Thoracic aorta (tissue), 2 donors: ENCODE measurements around the gene SLC30A5. TPM values are rescaled to one million over a fixed set of nuclear protein-coding genes. Genes with fewer than 3 reads are reported as not detected.
A peak's percentile ranks its signal among the peaks of the same experiment; 100 is the strongest.

Experiments used
- ATAC-seq: fragments of 150-250 bp; one replicate; pipeline ENCODE4 v1.8.0; 2017; ENCODE audit warnings: low read depth; ENCODE audit not compliant: insufficient number of reproducible peaks, low FRiP score
- DNase-seq: peaks from one replicate; pipeline ENCODE4 v3.0.0-alpha.2; 2020; ENCODE audit warnings: low spot score
- H3K27ac ChIP-seq, 2 donors: fragments of 200-600 bp; sonication (generic); 1 replicate in 1 of 2; 2 replicates in 1 of 2; pipeline ENCODE4 v1.5.1; 2016; ENCODE audit warnings: mild to moderate bottlenecking in 2 of 2, moderate library complexity in 2 of 2
- H3K27me3 ChIP-seq: fragments of 200-600 bp; sonication (generic); replicated peaks from 2 replicates; pipeline ENCODE4 v1.6.0; 2016; ENCODE audit warnings: mild to moderate bottlenecking; ENCODE audit not compliant: insufficient read depth
- H3K36me3 ChIP-seq: fragments of 200-600 bp; sonication (generic); one replicate; pipeline ENCODE4 v1.5.1; 2016
- H3K4me1 ChIP-seq, 2 donors: fragments of 200-600 bp; sonication (generic); 1 replicate in 1 of 2; 2 replicates in 1 of 2; pipeline versions ENCODE4 v1.5.1 to v1.6.0; 2016; ENCODE audit warnings: low read depth in 2 of 2, mild to moderate bottlenecking in 1 of 2; ENCODE audit not compliant: control insufficient read depth in 1 of 2
- H3K4me3 ChIP-seq: fragments of 200-600 bp; sonication (generic); 2 replicates; pipeline ENCODE4 v1.5.1; 2016; ENCODE audit warnings: mild to moderate bottlenecking
- H3K9me3 ChIP-seq: fragments of 200-600 bp; sonication (generic); 2 replicates; pipeline ENCODE4 v1.5.1; 2016
- CTCF ChIP-seq: fragments of 200-600 bp; sonication (generic); IDR thresholded peaks from one replicate; pipeline ENCODE4 v1.5.1; 2019; ENCODE audit warnings: antibody characterized with exemption
- total RNA-seq, 2 donors: library from RNA; depleted of rRNA; stranded (reverse); fragments of >200 nt; gene quantifications; one replicate each; pipeline versions ENCODE4 v1.1.0 to v1.2.3, GENCODE V29; 2016

Gene SLC30A5
- total RNA-seq, 2 donors from 2014 or later, result 42.8 to 64.3 TPM

DNA sequence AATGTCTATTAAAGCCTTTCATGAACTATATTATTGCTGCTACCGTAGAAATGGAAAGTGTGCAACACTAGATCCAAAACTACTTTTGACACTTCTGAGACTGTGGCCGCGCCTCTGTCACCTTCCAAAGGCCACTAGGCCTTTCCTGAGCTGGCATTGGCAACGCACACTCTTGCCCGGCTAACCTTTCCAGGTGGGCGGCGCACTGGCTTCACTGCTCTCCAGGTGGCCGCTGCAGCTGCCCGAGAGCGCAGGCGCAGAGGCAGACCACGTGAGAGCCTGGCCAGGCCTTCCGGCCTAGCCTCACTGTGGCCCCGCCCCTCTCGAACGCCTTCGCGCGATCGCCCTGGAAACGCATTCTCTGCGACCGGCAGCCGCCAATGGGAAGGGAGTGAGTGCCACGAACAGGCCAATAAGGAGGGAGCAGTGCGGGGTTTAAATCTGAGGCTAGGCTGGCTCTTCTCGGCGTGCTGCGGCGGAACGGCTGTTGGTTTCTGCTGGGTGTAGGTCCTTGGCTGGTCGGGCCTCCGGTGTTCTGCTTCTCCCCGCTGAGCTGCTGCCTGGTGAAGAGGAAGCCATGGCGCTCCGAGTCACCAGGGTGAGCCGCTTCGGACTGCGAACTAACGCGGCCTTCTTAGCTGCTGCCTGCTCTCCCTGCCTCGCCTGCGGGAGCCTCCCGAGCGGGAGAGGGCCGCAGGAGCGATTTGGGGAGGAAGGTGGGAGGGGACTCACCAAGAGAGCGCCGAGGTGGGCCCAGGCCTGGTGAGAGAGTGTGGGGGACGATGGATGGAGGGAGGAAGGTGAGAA is 73.1 kb downstream of the SLC30A5 start, which contains the start of gene CCNB1:
Gene CCNB1 (plus strand): TSS at position 465 of the 807 bp plus-strand sequence. CDS start 113 bp downstream, at position 578.
- no peak for TF ChIP-seq CTCF
- peaks cover 7 to 9% of the 10 kb centered on the region in 2 donors for H3K4me1 ChIP-seq

GRCh38 chr5:69167493-69167855 is 73.7 kb downstream of the SLC30A5 start:
- no peak for ATAC-seq
- Histone ChIP-seq H3K4me1 (peaks cover 7 to 9% of the 10 kb centered on the region in 2 donors), H3K27ac (no peak overlapping the region), H3K9me3 (no peaks in the 10 kb centered on the region), H3K4me3 (peak overlapping the region; percentile 89), H3K36me3 (no peaks in the 10 kb centered on the region), H3K27me3 (no peaks in the 10 kb centered on the region)
- no peak for TF ChIP-seq CTCF
- no peak for DNase-seq

More for the DNA sequence above, 73.1 kb downstream of the SLC30A5 start, which contains the start of gene CCNB1:
- Histone ChIP-seq H3K9me3 (no peaks in the 10 kb centered on the region), H3K27ac (peak within 1 kb of the TSS in 1 of 2 donors; percentile 8), H3K4me3 (peak within 1 kb of the TSS; percentile 89), H3K27me3 (no peaks in the 10 kb centered on the region), H3K36me3 (no peaks in the 10 kb centered on the region)
- ATAC-seq (peak; percentile 95), DNase-seq (peak; percentile 89)

DNA sequence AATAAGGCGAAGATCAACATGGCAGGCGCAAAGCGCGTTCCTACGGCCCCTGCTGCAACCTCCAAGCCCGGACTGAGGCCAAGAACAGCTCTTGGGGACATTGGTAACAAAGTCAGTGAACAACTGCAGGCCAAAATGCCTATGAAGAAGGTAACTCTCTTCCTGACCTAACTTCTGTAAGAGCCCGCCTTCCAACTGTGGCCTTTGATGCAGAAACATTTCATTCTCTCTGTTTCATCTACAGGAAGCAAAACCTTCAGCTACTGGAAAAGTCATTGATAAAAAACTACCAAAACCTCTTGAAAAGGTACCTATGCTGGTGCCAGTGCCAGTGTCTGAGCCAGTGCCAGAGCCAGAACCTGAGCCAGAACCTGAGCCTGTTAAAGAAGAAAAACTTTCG is 74.1 kb downstream of the SLC30A5 start:
- H3K4me1 ChIP-seq, result peaks cover 7 to 9% of the 10 kb centered on the region in 2 donors
- ATAC-seq (no peak), DNase-seq (no peak)
- H3K9me3 ChIP-seq, result no peaks in the 10 kb centered on the region
- peaks cover under 1% of the 10 kb centered on the region for H3K36me3 ChIP-seq
- H3K27me3 ChIP-seq, result no peaks in the 10 kb centered on the region
- no peak overlapping the region for H3K27ac ChIP-seq
- TF ChIP-seq CTCF, result no peak
- peak overlapping the region; percentile 89 for H3K4me3 ChIP-seq

DNA sequence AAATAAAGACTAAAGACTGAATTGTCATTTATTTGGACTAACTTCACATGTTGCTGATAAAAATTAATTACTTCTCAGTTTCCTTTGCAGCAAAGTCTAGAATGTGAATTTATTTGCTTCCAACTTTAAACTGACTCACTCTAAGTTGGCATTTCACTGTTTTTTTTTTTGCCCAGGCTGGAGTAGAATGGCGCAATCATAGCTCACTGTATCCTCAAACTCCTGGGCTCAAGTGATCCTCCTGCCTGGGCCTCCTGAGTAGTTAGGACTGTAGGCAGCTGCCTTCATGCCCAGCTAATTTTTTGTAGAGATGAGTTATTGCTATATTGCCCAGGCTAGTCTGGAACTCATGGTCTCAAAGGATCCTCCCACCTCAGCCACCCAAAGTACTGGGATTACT is 76.7 kb downstream of the SLC30A5 start:
- peaks cover 4% of the 10 kb centered on the region for H3K36me3 ChIP-seq
- H3K27me3 ChIP-seq, result no peaks in the 10 kb centered on the region
- DNase-seq (no peak), ATAC-seq (no peak)
- TF ChIP-seq CTCF, result no peak
- peaks cover 7 to 9% of the 10 kb centered on the region in 2 donors for H3K4me1 ChIP-seq
- H3K27ac ChIP-seq, result no peak overlapping the region
- no peak overlapping the region for H3K4me3 ChIP-seq
- no peaks in the 10 kb centered on the region for H3K9me3 ChIP-seq

DNA sequence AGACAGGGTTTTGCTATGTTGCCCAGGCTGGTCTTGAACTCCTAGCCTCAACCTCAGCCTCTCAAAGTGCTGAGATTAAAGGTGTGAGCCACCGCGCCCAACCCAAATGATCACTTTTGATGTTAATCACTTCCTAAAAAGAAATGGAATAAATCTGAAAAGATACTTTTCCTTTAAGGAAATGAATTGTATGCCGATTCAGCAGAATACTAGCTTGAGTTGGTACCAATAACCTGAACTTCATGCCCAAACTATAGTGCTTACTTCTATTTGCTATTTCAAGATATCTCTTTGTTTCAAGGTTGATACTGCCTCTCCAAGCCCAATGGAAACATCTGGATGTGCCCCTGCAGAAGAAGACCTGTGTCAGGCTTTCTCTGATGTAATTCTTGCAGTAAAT is 77.2 kb downstream of the SLC30A5 start:
- DNase-seq, result no peak
- TF ChIP-seq CTCF, result no peak
- Histone ChIP-seq H3K36me3 (peaks cover 4% of the 10 kb centered on the region), H3K4me1 (peaks cover 7 to 9% of the 10 kb centered on the region in 2 donors), H3K4me3 (no peak overlapping the region), H3K27ac (no peak overlapping the region), H3K27me3 (no peaks in the 10 kb centered on the region), H3K9me3 (no peaks in the 10 kb centered on the region)
- no peak for ATAC-seq

Other genes starting within 250 kb of the SLC30A5 start
- 1 to 10 TPM in 1 of 2 donors, not detected in 1; 9.4 TPM for gene CCNB1, start 73.1 kb downstream of the SLC30A5 start, total RNA-seq
- 1 to 10 TPM; 1.3 to 1.8 TPM for gene CENPH, start 95.6 kb downstream of the SLC30A5 start, total RNA-seq
- gene CDK7, start 140.9 kb downstream of the SLC30A5 start, total RNA-seq, result 10 to 100 TPM in 1 of 2 donors, 1 to 10 TPM in 1; 9.2 to 23.4 TPM
- 1 to 10 TPM; 6.1 to 9.6 TPM for gene CCDC125, start 238.8 kb downstream of the SLC30A5 start, total RNA-seq